ENCODE results near the gene COL25A1.

DNA sequence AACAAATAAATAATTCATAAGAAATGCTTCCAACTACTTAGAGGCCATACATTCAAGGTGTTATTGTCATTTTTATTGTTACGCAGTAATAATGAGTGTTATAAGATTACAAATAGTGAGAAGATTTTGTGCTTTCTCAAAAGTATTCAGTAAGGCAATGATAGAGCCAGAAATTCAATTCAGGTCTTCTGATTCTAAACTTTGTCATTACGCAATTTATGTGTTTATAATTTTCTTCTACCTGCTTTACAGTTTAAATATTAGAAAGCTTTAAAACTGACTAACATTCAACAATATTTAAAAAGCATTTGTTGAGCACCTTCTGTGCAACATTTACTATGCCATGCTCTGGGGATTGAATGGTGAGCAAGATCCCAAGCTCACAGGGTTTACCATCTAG, 356.2 kb downstream of the COL25A1 start:
- TF ChIP-seq CTCF (IDR thresholded peaks at IDR 0.05) (no peak), POLR2AphosphoS5 (IDR thresholded peaks at IDR 0.05) (no peak), POLR2A (IDR thresholded peaks at IDR 0.05) (no peak)
